Hypothalamus (tissue), 51 donors: Measurements from ENCODE around the gene CDH13.

Experiments used
- DNase-seq, 51 donors: peaks; one replicate each; lab custom pipeline; 2025; lab: John Stamatoyannopoulos, UW

Gene CDH13

GRCh38 chr16:83826146-83826913 lies 1199.6 kb downstream of the CDH13 start:
- DNase-seq: peak in 50 of 51 donors; percentile 20 to 96 (median 72)

- no peak for DNase-seq
These were observed 1203.5 kb downstream of the CDH13 start for GRCh38 chr16:83830091-83830768.

- DNase-seq: no peak
These were observed 1204.1 kb downstream of the CDH13 start for GRCh38 chr16:83830769-83831455.

GRCh38 chr16:83831456-83831987 lies 1204.8 kb downstream of the CDH13 start:
- DNase-seq: no peak

GRCh38 chr16:83833921-83834320 lies 1207.2 kb downstream of the CDH13 start:
- DNase-seq: no peak

- DNase-seq: no peak
These were observed 1209.1 kb downstream of the CDH13 start for GRCh38 chr16:83835586-83836566.

GRCh38 chr16:83837566-83837965 lies 1210.8 kb downstream of the CDH13 start:
- no peak for DNase-seq

GRCh38 chr16:83838151-83838550 lies 1211.4 kb downstream of the CDH13 start:
- DNase-seq: no peak

- no peak for DNase-seq
These were observed 1212.8 kb downstream of the CDH13 start for GRCh38 chr16:83839561-83839960.

- no peak for DNase-seq
These were observed 1213.4 kb downstream of the CDH13 start for GRCh38 chr16:83840060-83840617.

- no peak for DNase-seq
These were observed 1215.5 kb downstream of the CDH13 start for GRCh38 chr16:83842291-83842690.

GRCh38 chr16:83842756-83843507 lies 1216.2 kb downstream of the CDH13 start:
- no peak for DNase-seq

- DNase-seq: no peak
These were observed 1216.9 kb downstream of the CDH13 start for GRCh38 chr16:83843657-83844056.

GRCh38 chr16:83845263-83845662 lies 1218.5 kb downstream of the CDH13 start:
- no peak for DNase-seq

GRCh38 chr16:83847371-83848225 lies 1220.8 kb downstream of the CDH13 start:
- DNase-seq: no peak

- DNase-seq: peak in 1 of 51 donors; percentile 3
These were observed 1222.7 kb downstream of the CDH13 start for GRCh38 chr16:83849421-83849820.
